Endothelial cell of umbilical vein (primary cell): ENCODE measurements around the gene OR9G1. TPM values are rescaled to one million over a fixed set of nuclear protein-coding genes. Genes with fewer than 3 reads are reported as not detected.

ENCODE experiments used
- BruUV-seq: library from RNA; stranded (reverse); fragments of 400-500 nt; replicated peaks from 2 replicates; lab custom pipeline; 2021; lab: Mats Ljungman, UMichigan
- CTCF ChIA-PET: fragments of 300-600, 350-600 bp; sonication (Branson Sonifier 250); formaldehyde crosslinking; loops from one replicate; lab custom pipeline; 2021; ENCODE audit warnings: antibody characterized with exemption, inconsistent platforms; lab: Charles Lee
- POLR2A ChIA-PET: fragments of 300-600, 350-600 bp; sonication (Branson Sonifier 250); formaldehyde crosslinking; loops from one replicate; lab custom pipeline; 2021; ENCODE audit warnings: antibody characterized with exemption, inconsistent platforms; lab: Charles Lee
- DNase-seq: peaks from one replicate; pipeline ENCODE4 v3.0.0-alpha.2; 2011; ENCODE audit warnings: low read depth, low spot score
- FAIRE-seq: peaks from 2 replicates; lab custom pipeline; 2011; peaks lifted over from hg19 to GRCh38; lab: Jason Lieb, UNC
- H2AFZ ChIP-seq: 2 replicates; pipeline ENCODE4 v1.6.0; 2012; ENCODE audit warnings: low read depth, low read length, control low read depth, inconsistent platforms
- H3K27ac ChIP-seq: 2 replicates; pipeline ENCODE4 v1.5.1; 2011; ENCODE audit warnings: low read depth, mild to moderate bottlenecking, control low read depth, low read length, moderate library complexity; ENCODE audit not compliant: insufficient read depth
- H3K27me3 ChIP-seq, 2 experiments: 2 replicates each; pipeline versions ENCODE4 v1.6.0 to v1.6.1; 2011; ENCODE audit warnings: low read length in 2 of 2, mixed read lengths in 1 of 2; ENCODE audit not compliant: control insufficient read depth in 2 of 2, insufficient read depth in 2 of 2
- H3K36me3 ChIP-seq, 2 experiments: 2 replicates in 1 of 2; 3 replicates in 1 of 2; pipeline ENCODE4 v1.5.1; 2011; ENCODE audit warnings: low read length in 2 of 2, mild to moderate bottlenecking in 1 of 2, moderate library complexity in 1 of 2; ENCODE audit not compliant: control insufficient read depth in 2 of 2, insufficient read depth in 2 of 2; ENCODE audit errors: extremely low read depth in 1 of 2
- H3K4me1 ChIP-seq: 3 replicates; pipeline ENCODE4 v1.5.1; 2011; ENCODE audit warnings: mild to moderate bottlenecking, low read length; ENCODE audit not compliant: control insufficient read depth, insufficient read depth; ENCODE audit errors: extremely low read depth
- H3K4me2 ChIP-seq: 2 replicates; pipeline ENCODE4 v1.6.1; 2011; ENCODE audit warnings: low read length, control low read depth, mixed read lengths; ENCODE audit not compliant: insufficient read depth
- H3K4me3 ChIP-seq, 3 experiments: fragments of 200-600 bp in 1 of 3; sonication (generic), shearing (Covaris generic) in 1 of 3; replicated peaks in 1 of 3; 2 replicates each; pipeline ENCODE4 v1.5.1; 2011 to 2016; ENCODE audit warnings: control low read depth in 3 of 3, low read length in 3 of 3, mild to moderate bottlenecking in 2 of 3, inconsistent platforms in 1 of 3, low read depth in 1 of 3, moderate library complexity in 1 of 3; ENCODE audit not compliant: insufficient read depth in 1 of 3
- H3K79me2 ChIP-seq: 2 replicates; pipeline ENCODE4 v1.6.0; 2012; ENCODE audit warnings: low read length, inconsistent platforms; ENCODE audit not compliant: control insufficient read depth, insufficient read depth
- H3K9ac ChIP-seq: replicated peaks from 2 replicates; pipeline ENCODE3; 2011; ENCODE audit warnings: low read length, control low read depth; ENCODE audit not compliant: insufficient read depth; ENCODE audit errors: extremely low read depth
- H3K9me1 ChIP-seq: replicated peaks from 3 replicates; pipeline ENCODE4 v1.6.0; 2011; ENCODE audit warnings: mild to moderate bottlenecking, low read length; ENCODE audit not compliant: control insufficient read depth, insufficient read depth; ENCODE audit errors: extremely low read depth
- H3K9me3 ChIP-seq: replicated peaks from 2 replicates; pipeline ENCODE4 v1.5.1; 2012; ENCODE audit warnings: low read length, inconsistent platforms; ENCODE audit not compliant: control insufficient read depth, insufficient read depth
- H4K20me1 ChIP-seq: replicated peaks from 2 replicates; pipeline ENCODE3; 2011; ENCODE audit warnings: mild to moderate bottlenecking, low read length; ENCODE audit not compliant: control insufficient read depth, insufficient read depth; ENCODE audit errors: extremely low read depth
- EZH2 ChIP-seq: IDR thresholded peaks from 2 replicates; pipeline ENCODE4 v1.6.1; 2012; ENCODE audit warnings: borderline replicate concordance, low read depth, mild to moderate bottlenecking, moderate library complexity, low read length, inconsistent platforms; ENCODE audit not compliant: severe bottlenecking
- FOS ChIP-seq: IDR thresholded peaks from 2 replicates; pipeline ENCODE4 v1.6.1; 2011; ENCODE audit warnings: mild to moderate bottlenecking, low read length, moderate library complexity, borderline replicate concordance; ENCODE audit not compliant: insufficient read depth
- GATA2 ChIP-seq: IDR thresholded peaks from 2 replicates; pipeline ENCODE4 v1.7.0; 2011; ENCODE audit warnings: low read depth, mild to moderate bottlenecking, moderate library complexity, mixed read lengths, low read length; ENCODE audit not compliant: insufficient read length, insufficient read depth
- JUN ChIP-seq: IDR thresholded peaks from 2 replicates; pipeline ENCODE4 v1.6.1; 2011; ENCODE audit warnings: borderline replicate concordance, low read depth; ENCODE audit not compliant: insufficient read length, insufficient read depth
- MYC ChIP-seq: IDR thresholded peaks from one replicate; pipeline ENCODE4 v1.6.1; 2011; ENCODE audit warnings: mild to moderate bottlenecking, low read depth, low read length
- POLR2A ChIP-seq: IDR thresholded peaks from 2 replicates; pipeline ENCODE4 v1.6.1; 2012; ENCODE audit warnings: low read depth, mild to moderate bottlenecking, control low read depth, low read length
- POLR2AphosphoS5 ChIP-seq: IDR thresholded peaks from 2 replicates; pipeline ENCODE4 v1.6.1; 2012; ENCODE audit warnings: low read depth, mild to moderate bottlenecking, control low read depth, low read length, moderate library complexity; ENCODE audit not compliant: insufficient read depth
- dilution Hi-C: fragments of 300-500 bp; cut with MboI; formaldehyde crosslinking; loops from one replicate; pipeline ENCODE4 v1.15.0; 2019; ENCODE audit warnings: low sequenced_read_pairs; ENCODE audit not compliant: extremely low pct_ligation_motif_present
- intact Hi-C: fragments of 100-400 bp; cut with micrococcal nuclease; formaldehyde crosslinking; loops from one replicate; pipeline ENCODE4 v1.10.0; 2022
- polyA plus RNA-seq, 4 experiments: library from polyadenylated mRNA; depleted of rRNA in 3 of 4; stranded (reverse) in 3 of 4; unstranded in 1 of 4; fragments of >200 nt; gene quantifications; 2 replicates each; pipeline versions ENCODE4 v1.2.1 to v1.2.3, GENCODE V29; 2011 to 2012; ENCODE audit warnings: missing spikeins in 1 of 4
- total RNA-seq: library from RNA; stranded (reverse); gene quantifications from 2 replicates; pipeline ENCODE4 v1.2.3, GENCODE V29; 2021
- TF ChIP-seq, protein P1 (sequence below), 2 donors: IDR thresholded peaks; 1 replicate in 1 of 2; 2 replicates in 1 of 2; pipeline ENCODE4 v1.5.1; 2011; ENCODE audit warnings: low read length in 2 of 2, mild to moderate bottlenecking in 2 of 2, moderate library complexity in 2 of 2, control low read depth in 1 of 2, inconsistent platforms in 1 of 2, low read depth in 1 of 2; ENCODE audit not compliant: insufficient read depth in 1 of 2; ENCODE audit errors: extremely low read depth in 1 of 2
- TF ChIP-seq, protein P2 (sequence below): IDR thresholded peaks from 2 replicates; pipeline ENCODE4 v1.6.1; 2011; ENCODE audit not compliant: insufficient read depth, insufficient read length

OR9G1 gene
- total and polyA plus RNA-seq, 2 donors (not counting 3 experiments of a cell fraction or from before 2014, with no cell fraction given): not detected

DNA sequence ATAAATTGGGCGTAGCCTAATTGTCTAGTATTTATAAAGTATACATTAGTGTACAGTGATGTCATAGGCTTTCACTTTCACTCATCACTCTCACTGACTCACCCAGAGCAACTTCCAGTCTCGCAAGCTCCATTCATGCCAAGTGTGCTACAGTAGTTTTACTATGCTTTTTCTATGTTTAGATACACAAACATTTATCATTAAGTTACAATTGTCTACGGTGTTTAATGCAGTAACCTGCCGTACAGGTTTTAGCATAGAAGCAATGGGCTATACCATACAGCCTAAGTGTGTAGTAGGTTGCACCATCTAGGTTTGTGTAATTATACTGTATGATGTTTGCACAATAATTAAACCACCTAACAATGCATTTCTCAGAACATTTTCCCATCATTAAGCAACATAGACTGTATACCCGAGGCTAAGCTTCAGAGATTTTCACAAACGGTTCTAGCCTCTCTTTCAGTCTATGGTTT is 17.5 kb downstream of the OR9G1 start:
- Histone ChIP-seq H2AFZ (no peak overlapping the region), H3K4me1 (no peaks in the 10 kb centered on the region), H3K27me3 (no peaks in the 10 kb centered on the region), H3K27ac (no peak overlapping the region), H3K9me3 (no peaks in the 10 kb centered on the region), H4K20me1 (no peaks in the 10 kb centered on the region), H3K79me2 (no peaks in the 10 kb centered on the region), H3K9ac (no peak overlapping the region), H3K36me3 (no peaks in the 10 kb centered on the region), H3K4me3 (no peak overlapping the region), H3K9me1 (no peaks in the 10 kb centered on the region), H3K4me2 (no peak overlapping the region)
- BruUV-seq: no TSS peak
- intact Hi-C loops: no loop called here
- CTCF ChIA-PET: no interaction called here
- POLR2A ChIA-PET: no interaction called here
- DNase-seq: no peak
- dilution Hi-C loops: no loop called here
- FAIRE-seq: no peak
- no peak for TF ChIP-seq JUN
- TF ChIP-seq, protein P1, sequence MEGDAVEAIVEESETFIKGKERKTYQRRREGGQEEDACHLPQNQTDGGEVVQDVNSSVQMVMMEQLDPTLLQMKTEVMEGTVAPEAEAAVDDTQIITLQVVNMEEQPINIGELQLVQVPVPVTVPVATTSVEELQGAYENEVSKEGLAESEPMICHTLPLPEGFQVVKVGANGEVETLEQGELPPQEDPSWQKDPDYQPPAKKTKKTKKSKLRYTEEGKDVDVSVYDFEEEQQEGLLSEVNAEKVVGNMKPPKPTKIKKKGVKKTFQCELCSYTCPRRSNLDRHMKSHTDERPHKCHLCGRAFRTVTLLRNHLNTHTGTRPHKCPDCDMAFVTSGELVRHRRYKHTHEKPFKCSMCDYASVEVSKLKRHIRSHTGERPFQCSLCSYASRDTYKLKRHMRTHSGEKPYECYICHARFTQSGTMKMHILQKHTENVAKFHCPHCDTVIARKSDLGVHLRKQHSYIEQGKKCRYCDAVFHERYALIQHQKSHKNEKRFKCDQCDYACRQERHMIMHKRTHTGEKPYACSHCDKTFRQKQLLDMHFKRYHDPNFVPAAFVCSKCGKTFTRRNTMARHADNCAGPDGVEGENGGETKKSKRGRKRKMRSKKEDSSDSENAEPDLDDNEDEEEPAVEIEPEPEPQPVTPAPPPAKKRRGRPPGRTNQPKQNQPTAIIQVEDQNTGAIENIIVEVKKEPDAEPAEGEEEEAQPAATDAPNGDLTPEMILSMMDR (IDR thresholded peaks at IDR 0.05; ENCODE audit: extremely low read depth in 1 of 2, insufficient read depth in 1 of 2, low read depth in 1 of 2, low read length in 2 of 2): no peak

DNA sequence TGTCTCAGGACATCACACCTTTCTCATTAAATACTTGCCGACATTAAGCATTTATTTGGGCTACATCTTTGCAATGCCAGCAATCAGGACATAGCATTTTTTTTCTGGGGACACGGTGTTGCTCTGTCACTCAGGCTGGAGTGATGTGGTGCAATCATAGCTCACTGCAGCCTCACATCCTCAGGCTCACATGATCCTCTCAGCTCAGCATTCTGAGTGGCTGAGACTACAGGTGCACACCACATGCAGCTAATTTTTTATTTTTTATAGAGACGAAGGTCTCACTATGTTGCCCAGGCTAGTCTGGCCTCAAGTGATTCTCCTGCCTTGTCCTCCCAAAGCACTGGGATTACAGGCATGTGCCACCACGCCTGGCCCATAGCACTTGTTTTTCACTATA is 21.6 kb downstream of the OR9G1 start:
- dilution Hi-C loops: no loop called here

More for the DNA sequence above, 21.6 kb downstream of the OR9G1 start:
- no peaks in the 10 kb centered on the region for H3K9me3 ChIP-seq
- DNase-seq (no peak), FAIRE-seq (no peak)
- H3K27ac ChIP-seq: no peak overlapping the region
- POLR2A ChIA-PET: no interaction called here
- intact Hi-C loops: no loop called here
- TF ChIP-seq JUN (no peak), EZH2 (no peak), POLR2A (no peak), FOS (no peak), POLR2AphosphoS5 (no peak), GATA2 (no peak), MYC (no peak)
- TF ChIP-seq, protein P1 (IDR thresholded peaks at IDR 0.05; ENCODE audit: extremely low read depth in 1 of 2, insufficient read depth in 1 of 2, low read depth in 1 of 2, low read length in 2 of 2): no peak
- TF ChIP-seq, protein P2, sequence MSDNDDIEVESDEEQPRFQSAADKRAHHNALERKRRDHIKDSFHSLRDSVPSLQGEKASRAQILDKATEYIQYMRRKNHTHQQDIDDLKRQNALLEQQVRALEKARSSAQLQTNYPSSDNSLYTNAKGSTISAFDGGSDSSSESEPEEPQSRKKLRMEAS: no peak
- CTCF ChIA-PET: no interaction called here
- H3K9ac ChIP-seq: no peak overlapping the region
- no peaks in the 10 kb centered on the region for H3K79me2 ChIP-seq
- no peaks in the 10 kb centered on the region for H3K27me3 ChIP-seq
- no peak overlapping the region for H2AFZ ChIP-seq
- no peaks in the 10 kb centered on the region for H4K20me1 ChIP-seq
- H3K9me1 ChIP-seq: no peaks in the 10 kb centered on the region
- H3K4me2 ChIP-seq: no peak overlapping the region
- BruUV-seq: no TSS peak
- H3K4me1 ChIP-seq: no peaks in the 10 kb centered on the region
- H3K4me3 ChIP-seq: no peak overlapping the region
- H3K36me3 ChIP-seq: no peaks in the 10 kb centered on the region
